GM12878 (cell line): ENCODE results near the gene THAP4. TPM values are rescaled to one million over a fixed set of nuclear protein-coding genes. Genes with fewer than 3 reads are reported as not detected.
A peak's percentile ranks its signal among the peaks of the same experiment; 100 is the strongest.

Experiments
- GATAD2B ChIP-seq: fragments of 450-650 bp; conservative IDR thresholded peaks from 2 replicates; pipeline ENCODE4 v1.6.1; 2017; ENCODE audit warnings: low read depth, mild to moderate bottlenecking, moderate library complexity
- HDAC2 ChIP-seq: fragments of 200-600 bp; sonication (generic); IDR thresholded peaks from 2 replicates; pipeline ENCODE4 v1.6.1; 2017
- HDAC6 ChIP-seq: fragments of 200-600 bp; sonication (generic); IDR thresholded peaks from one replicate; pipeline ENCODE4 v1.8.0; 2017; ENCODE audit warnings: antibody characterized with exemption; ENCODE audit not compliant: unreplicated experiment
- IKZF2 ChIP-seq, 2 experiments: fragments of 450-650 bp; IDR thresholded peaks; 2 replicates each; pipeline ENCODE4 v1.6.1; 2017; ENCODE audit warnings: mild to moderate bottlenecking in 2 of 2, moderate library complexity in 2 of 2
- JUNB ChIP-seq: IDR thresholded peaks from 2 replicates; pipeline ENCODE4 v1.6.1; 2016; ENCODE audit warnings: antibody characterized with exemption, mild to moderate bottlenecking
- KDM1A ChIP-seq: fragments of 200-600 bp; sonication (generic); IDR thresholded peaks from 2 replicates; pipeline ENCODE4 v1.6.1; 2016; ENCODE audit warnings: borderline replicate concordance
- RCOR1 ChIP-seq: conservative IDR thresholded peaks from 2 replicates; pipeline ENCODE4 v1.6.1; 2012; ENCODE audit warnings: low read depth, low read length, improper control_type of control experiment
- SMARCA5 ChIP-seq: fragments of 450-650 bp; IDR thresholded peaks from 2 replicates; pipeline ENCODE4 v1.6.1; 2017; ENCODE audit warnings: mild to moderate bottlenecking
- SPI1 ChIP-seq: IDR thresholded peaks from 2 replicates; pipeline ENCODE4 v1.6.1; 2011; ENCODE audit warnings: low read depth, mild to moderate bottlenecking, low read length, moderate library complexity, borderline replicate concordance; ENCODE audit not compliant: insufficient read depth
- SRF ChIP-seq, 2 experiments: IDR thresholded peaks; 2 replicates each; pipeline ENCODE4 v1.6.1; 2011; ENCODE audit warnings: low read depth in 2 of 2, low read length in 2 of 2, mild to moderate bottlenecking in 1 of 2, moderate library complexity in 1 of 2
- USF2 ChIP-seq: IDR thresholded peaks from 2 replicates; pipeline ENCODE4 v1.6.1; 2011; ENCODE audit warnings: low read depth, low read length, improper control_type of control experiment, borderline replicate concordance
- ZBTB40 ChIP-seq: fragments of 450-650 bp; IDR thresholded peaks from 2 replicates; pipeline ENCODE4 v1.6.1; 2016; ENCODE audit warnings: mild to moderate bottlenecking, moderate library complexity, borderline replicate concordance
- ZNF217 ChIP-seq: fragments of 450-650 bp; IDR thresholded peaks from 2 replicates; pipeline ENCODE4 v1.6.1; 2017; ENCODE audit warnings: antibody characterized with exemption, mild to moderate bottlenecking
- ZNF24 ChIP-seq: fragments of 450-650 bp; IDR thresholded peaks from 2 replicates; pipeline ENCODE4 v1.6.1; 2017; ENCODE audit warnings: antibody characterized with exemption, mild to moderate bottlenecking
- ZNF592 ChIP-seq: fragments of 450-650 bp; IDR thresholded peaks from 2 replicates; pipeline ENCODE4 v1.6.1; 2017; ENCODE audit warnings: mild to moderate bottlenecking, moderate library complexity
- ZNF687 ChIP-seq: fragments of 450-650 bp; IDR thresholded peaks from 2 replicates; pipeline ENCODE4 v1.6.1; 2017; ENCODE audit warnings: mild to moderate bottlenecking, moderate library complexity
- polyA plus RNA-seq, 11 experiments: library from polyadenylated mRNA; depleted of rRNA in 4 of 11; unstranded in 6 of 11; stranded (reverse) in 5 of 11; fragments of >200 nt; fragmentation: Nextera tagmentation in 4 of 11; fragmentation: Illumina TruSeq in 1 of 11; extraction: Ambion mirVana in 4 of 11; extraction: Trizol in 1 of 11; gene quantifications; 1 replicate in 1 of 11; 2 replicates in 10 of 11; pipeline versions ENCODE4 v1.2.1 to v1.2.3, GENCODE V29; 2011 to 2016; ENCODE audit warnings: inconsistent platforms in 2 of 11, missing spikeins in 2 of 11, low read depth in 1 of 11
- total RNA-seq, 4 experiments: library from RNA; depleted of rRNA in 3 of 4; stranded (reverse); fragments of >200 nt in 3 of 4; fragmentation: Illumina TruSeq in 1 of 4; extraction: Trizol in 1 of 4; gene quantifications; 2 replicates each; pipeline versions ENCODE4 v1.2.1 to v1.2.3, GENCODE V29; 2013 to 2021

THAP4 gene
- total and polyA plus RNA-seq, 10 of the 15 experiments (the other 5 are each of a cell fraction or from before 2014, with no cell fraction given): 12.9 to 67.7 (median 44.5) TPM

- TF ChIP-seq ZNF592 (0 out of 2 replicates have a peak, but pooled peaks have one; percentile 46), USF2 (no peak), SMARCA5 (no peak; the same call in 1 of the 2 replicates), HDAC2 (no peak), ZNF217 (no peak), ZNF24 (no peak), HDAC6 (no peak), ZBTB40 (peak; percentile 45; the same call in 1 of the 2 replicates), IKZF2 (IDR thresholded peaks at IDR 0.05) (no peak), SPI1 (no peak), JUNB (no peak), RCOR1 (peak; percentile 95), SRF (IDR thresholded peaks at IDR 0.05; ENCODE audit: low read depth in 2 of 2, low read length in 2 of 2) (peak; percentile 20 to 92; a peak in 2 of 4 replicates), ZNF687 (no peak), KDM1A (no peak), GATAD2B (no peak; the same call in 1 of the 2 replicates)
These were observed at the start of gene THAP4, which contains the start of gene ATG4B (continued) for GRCh38 chr2:241637018-241637794.
